K562 (cell line): Measurements from ENCODE around the gene ZCCHC3. TPM values are rescaled to one million over a fixed set of nuclear protein-coding genes. Genes with fewer than 3 reads are reported as not detected.

Source experiments
- ATAC-seq: fragments of 200-7000 bp; cut with Tn5 transposase; 3 replicates; pipeline ENCODE4 v1.9.1; 2020; ENCODE audit warnings: moderate library complexity
- BruUV-seq: library from RNA; stranded (reverse); fragments of 400-500 nt; replicated peaks from 2 replicates; lab custom pipeline; 2021; lab: Mats Ljungman, UMichigan
- CTCF ChIA-PET: fragments of 300-600 bp; formaldehyde crosslinking; extraction: SDS; loops from one replicate; lab custom pipeline; 2021; ENCODE audit warnings: low intra/inter-chr PET ratio; lab: Yijun Ruan, JAX
- POLR2A ChIA-PET: fragments of 300-600, 350-650 bp; sonication (Branson Sonifier 250); formaldehyde crosslinking; extraction: SDS; loops from one replicate; lab custom pipeline; 2021; ENCODE audit warnings: antibody characterized with exemption, inconsistent platforms; lab: Yijun Ruan, JAX
- DNase-seq, 4 experiments: peaks; one replicate each; pipeline versions ENCODE4 v3.0.0 to v3.0.0-alpha.2; 2011 to 2018; ENCODE audit warnings: low spot score in 3 of 4, mixed read lengths in 3 of 4; ENCODE audit errors: extremely low read depth in 1 of 4
- FAIRE-seq: peaks from 2 replicates; lab custom pipeline; 2011; peaks lifted over from hg19 to GRCh38; lab: Jason Lieb, UNC
- H2AFZ ChIP-seq: 2 replicates; pipeline ENCODE4 v1.6.0; 2011; ENCODE audit warnings: low read depth, low read length, control low read depth, inconsistent platforms
- H3K27ac ChIP-seq: fragments of 200-600 bp; 3 replicates; pipeline ENCODE4 v1.8.0; 2011; ENCODE audit warnings: low read depth, mild to moderate bottlenecking, control low read depth, inconsistent platforms, low read length, moderate library complexity, mixed read lengths; ENCODE audit errors: extremely low read depth
- H3K27me3 ChIP-seq, 2 experiments: fragments of 300-600 bp in 1 of 2; 2 replicates in 1 of 2; 3 replicates in 1 of 2; pipeline versions ENCODE4 v1.6.0 to v1.8.0; 2011; ENCODE audit warnings: inconsistent platforms in 2 of 2, low read length in 2 of 2, mild to moderate bottlenecking in 1 of 2, mixed read lengths in 1 of 2, moderate library complexity in 1 of 2; ENCODE audit not compliant: control insufficient read depth in 2 of 2, insufficient read depth in 2 of 2
- H3K36me3 ChIP-seq: fragments of 300-600 bp; 3 replicates; pipeline ENCODE4 v1.8.0; 2011; ENCODE audit warnings: mild to moderate bottlenecking, low read length, inconsistent platforms; ENCODE audit not compliant: control insufficient read depth, insufficient read depth
- H3K4me1 ChIP-seq, 2 experiments: fragments of 200-600 bp in 1 of 2; replicated peaks in 1 of 2; 2 replicates in 1 of 2; 3 replicates in 1 of 2; pipeline versions ENCODE4 v1.5.1 to v1.8.0; 2011; ENCODE audit warnings: inconsistent platforms in 2 of 2, low read length in 2 of 2, mild to moderate bottlenecking in 1 of 2, mixed read lengths in 1 of 2, moderate library complexity in 1 of 2; ENCODE audit not compliant: control insufficient read depth in 2 of 2, insufficient read depth in 2 of 2
- H3K4me2 ChIP-seq: 2 replicates; pipeline ENCODE4 v1.6.1; 2011; ENCODE audit warnings: low read length, control low read depth, inconsistent platforms, mixed read lengths; ENCODE audit not compliant: insufficient read depth
- H3K4me3 ChIP-seq: fragments of 200-600 bp; sonication (generic), shearing (Covaris generic); 2 replicates; pipeline ENCODE4 v1.5.1; 2016; ENCODE audit warnings: control low read depth, inconsistent platforms
- H3K79me2 ChIP-seq: fragments of 200-600 bp; 3 replicates; pipeline ENCODE4 v1.8.0; 2011; ENCODE audit warnings: low read length, inconsistent platforms; ENCODE audit not compliant: control insufficient read depth, insufficient read depth
- H3K9ac ChIP-seq, 2 experiments: 2 replicates each; pipeline versions ENCODE4 v1.6.0 to v1.6.1; 2011; ENCODE audit warnings: low read depth in 2 of 2, low read length in 2 of 2, control low read depth in 1 of 2, inconsistent platforms in 1 of 2, mild to moderate bottlenecking in 1 of 2, mixed read lengths in 1 of 2; ENCODE audit not compliant: insufficient read depth in 1 of 2
- H3K9me1 ChIP-seq: one replicate; pipeline ENCODE4 v1.6.0; 2011; ENCODE audit warnings: inconsistent platforms, mild to moderate bottlenecking, low read length, moderate library complexity; ENCODE audit not compliant: control insufficient read depth, insufficient read depth
- H3K9me3 ChIP-seq: replicated peaks from 2 replicates; pipeline ENCODE4 v1.5.1; 2011; ENCODE audit warnings: low read depth, low read length, inconsistent platforms; ENCODE audit not compliant: control insufficient read depth, insufficient read depth
- H4K20me1 ChIP-seq: replicated peaks from 2 replicates; pipeline ENCODE4 v1.6.1; 2011; ENCODE audit warnings: low read length, inconsistent platforms, mixed read lengths; ENCODE audit not compliant: control insufficient read depth, insufficient read depth
- DNMT1 ChIP-seq: fragments of 450-650 bp; IDR thresholded peaks from 2 replicates; pipeline ENCODE4 v1.6.1; 2016; ENCODE audit warnings: antibody characterized with exemption, mild to moderate bottlenecking
- EP300 ChIP-seq: IDR thresholded peaks from 2 replicates; pipeline ENCODE4 v1.6.1; 2012; ENCODE audit warnings: low read length, improper control_type of control experiment
- EP400 ChIP-seq: fragments of 450-650 bp; IDR thresholded peaks from 2 replicates; pipeline ENCODE4 v1.6.1; 2017; ENCODE audit warnings: antibody characterized with exemption, mild to moderate bottlenecking, moderate library complexity
- FOXM1 ChIP-seq, 2 experiments: fragments of 450-650 bp in 1 of 2; sonication (generic) in 1 of 2; formaldehyde crosslinking in 1 of 2; IDR thresholded peaks; 2 replicates each; pipeline versions ENCODE4 v1.6.1 to v1.9.0; 2017 to 2022; ENCODE audit warnings: low read depth in 2 of 2, mild to moderate bottlenecking in 2 of 2, missing genetic modification reagents in 1 of 2, moderate library complexity in 1 of 2
- GTF2A2 ChIP-seq: IDR thresholded peaks from 2 replicates; pipeline ENCODE4 v1.6.1; 2016; ENCODE audit warnings: mild to moderate bottlenecking, missing genetic modification characterization, missing compliant biosample characterization
- HCFC1 ChIP-seq: IDR thresholded peaks from 2 replicates; pipeline ENCODE4 v1.6.1; 2012; ENCODE audit warnings: low read depth, low read length, improper control_type of control experiment
- HMGXB4 ChIP-seq: sonication (generic); formaldehyde crosslinking; IDR thresholded peaks from 2 replicates; pipeline ENCODE4 v1.8.1; 2023; ENCODE audit warnings: mild to moderate bottlenecking, missing genetic modification reagents
- IRF1 ChIP-seq: sonication (generic); formaldehyde crosslinking; IDR thresholded peaks from 2 replicates; pipeline ENCODE4 v1.8.0; 2022; ENCODE audit warnings: missing genetic modification reagents, mild to moderate bottlenecking, borderline replicate concordance
- NR1H2 ChIP-seq: sonication (generic); formaldehyde crosslinking; IDR thresholded peaks from 2 replicates; pipeline ENCODE4 v1.4.0; 2020; ENCODE audit warnings: mild to moderate bottlenecking, missing genetic modification reagents
- PCBP1 ChIP-seq: fragments of 200-400 bp; formaldehyde crosslinking; IDR thresholded peaks from 2 replicates; pipeline ENCODE4 v1.6.1; 2018; ENCODE audit warnings: mild to moderate bottlenecking, low read depth, low read length; ENCODE audit not compliant: poor library complexity, severe bottlenecking
- PHB2 ChIP-seq: fragments of 450-650 bp; IDR thresholded peaks from 2 replicates; pipeline ENCODE4 v1.6.1; 2017; ENCODE audit warnings: low read depth
- PHF8 ChIP-seq: fragments of 200-600 bp; sonication (generic); IDR thresholded peaks from 2 replicates; pipeline ENCODE4 v1.6.1; 2012; ENCODE audit warnings: mixed run types, mild to moderate bottlenecking, inconsistent platforms, low read length, moderate library complexity, borderline replicate concordance
- PTTG1 ChIP-seq: fragments of 450-650 bp; IDR thresholded peaks from 2 replicates; pipeline ENCODE4 v1.6.1; 2016; ENCODE audit warnings: low read depth, mild to moderate bottlenecking, missing genetic modification characterization, missing compliant biosample characterization
- SOX6 ChIP-seq: fragments of 450-650 bp; IDR thresholded peaks from 2 replicates; pipeline ENCODE4 v1.6.1; 2014; ENCODE audit warnings: mild to moderate bottlenecking
- ZBTB26 ChIP-seq: fragments of 450-650 bp; formaldehyde crosslinking; IDR thresholded peaks from 2 replicates; pipeline ENCODE4 v1.4.0; 2022; ENCODE audit warnings: missing genetic modification characterization
- ZFP1 ChIP-seq: fragments of 450-650 bp; formaldehyde crosslinking; IDR thresholded peaks from 2 replicates; pipeline ENCODE4 v1.4.0; 2020; ENCODE audit warnings: mild to moderate bottlenecking, mixed read lengths
- ZNF197 ChIP-seq: fragments of 200-800 bp; sonication (Bioruptor generic); IDR thresholded peaks from 2 replicates; pipeline ENCODE4 v1.6.1; 2016; ENCODE audit warnings: low read depth, missing genetic modification characterization, missing compliant biosample characterization
- ZNF232 ChIP-seq: sonication (generic); formaldehyde crosslinking; IDR thresholded peaks from 2 replicates; pipeline ENCODE4 v1.8.0; 2022; ENCODE audit warnings: mild to moderate bottlenecking, missing genetic modification reagents
- ZNF830 ChIP-seq: fragments of 250-450 bp; sonication (Bioruptor Pico); IDR thresholded peaks from 2 replicates; pipeline ENCODE4 v1.5.0; 2021; ENCODE audit warnings: mild to moderate bottlenecking
- WGBS: fragments of 100-300 bp; shearing (Covaris generic); methylation state at CpG from one replicate; pipeline ENCODE4 v1.1.6; 2016; ENCODE audit warnings: low coverage, mixed read lengths; ENCODE audit not compliant: insufficient coverage; ENCODE audit errors: missing lambda C conversion rate; 5-methylcytosine and 5-hydroxymethylcytosine counted together
- in situ Hi-C: fragments of 300-500 bp; cut with MboI; formaldehyde crosslinking; loops from 4 replicates; pipeline ENCODE4 v1.15.0; 2018; ENCODE audit warnings: inconsistent platforms, mixed read lengths
- intact Hi-C: fragments of 100-400 bp; cut with micrococcal nuclease; formaldehyde crosslinking; loops from 2 replicates; pipeline ENCODE4 v1.14.2; 2022
- polyA plus RNA-seq, 8 experiments: library from polyadenylated mRNA; depleted of rRNA in 4 of 8; stranded (reverse) in 5 of 8; unstranded in 3 of 8; fragments of >200 nt; fragmentation: Nextera tagmentation in 2 of 8; fragmentation: Illumina TruSeq in 1 of 8; extraction: Ambion mirVana in 2 of 8; extraction: Trizol in 1 of 8; gene quantifications; 2 replicates each; pipeline versions ENCODE4 v1.2.1 to v1.2.3, GENCODE V29; 2011 to 2014; ENCODE audit warnings: inconsistent platforms in 1 of 8, missing spikeins in 1 of 8
- total RNA-seq, 7 experiments: library from RNA; depleted of rRNA in 6 of 7; stranded (reverse); fragments of >200 nt in 6 of 7; fragmentation: Illumina TruSeq in 2 of 7; extraction: Trizol in 2 of 7; gene quantifications; 2 replicates each; pipeline versions ENCODE4 v1.2.1 to v1.2.3, GENCODE V29; 2011 to 2021; ENCODE audit warnings: low replicate concordance in 1 of 7

ZCCHC3 gene
- total and polyA plus RNA-seq, 9 of the 15 experiments (the other 6 are each of a cell fraction or from before 2014, with no cell fraction given) = 2.8 to 23.3 (median 16.5) TPM

GRCh38 chr20:311609-312008 is 14.2 kb downstream of the ZCCHC3 start:
- no peak for DNase-seq
- Histone ChIP-seq H3K27me3 (no peaks in the 10 kb centered on the region), H3K9me3 (no peaks in the 10 kb centered on the region), H3K27ac (no peak overlapping the region), H3K36me3 (no peaks in the 10 kb centered on the region), H3K79me2 (no peaks in the 10 kb centered on the region), H3K4me1 (peaks cover 0 to 4% of the 10 kb centered on the region in 2 experiments; a peak in 2 of 5 replicates), H3K9ac (no peak overlapping the region), H2AFZ (no peak overlapping the region), H3K4me2 (no peak overlapping the region), H3K9me1 (no peaks in the 10 kb centered on the region), H3K4me3 (no peak overlapping the region), H4K20me1 (no peaks in the 10 kb centered on the region)
- ChIA-PET CTCF (no interaction called here), POLR2A (interaction anchor here (1.1 to 2.4 kb wide), 2 partner anchors 11 to 12 kb away, joined by 5 to 9 read pairs; no protein-coding TSS in a partner anchor)
- WGBS = 80% methylated on average over 7 of the region's 7 CpGs
- in situ Hi-C loops = no loop called here
- no TSS peak for BruUV-seq
- intact Hi-C loops = no loop called here
- FAIRE-seq = no peak
- TF ChIP-seq PHB2 (no peak), ZFP1 (CRISPR knock-in tag) (no peak), GTF2A2 (tag) (no peak), HCFC1 (no peak), FOXM1 (IDR thresholded peaks at IDR 0.05; ENCODE audit: low read depth) (no peak), FOXM1 (CRISPR knock-in tag; IDR thresholded peaks at IDR 0.05; ENCODE audit: low read depth) (no peak), ZBTB26 (CRISPR knock-in tag) (no peak), PTTG1 (tag) (no peak), ZNF232 (CRISPR knock-in tag) (no peak), EP400 (no peak), NR1H2 (CRISPR knock-in tag) (no peak), IRF1 (CRISPR knock-in tag) (no peak), ZNF197 (CRISPR knock-in tag) (no peak), PCBP1 (no peak), ZNF830 (CRISPR knock-in tag) (no peak), HMGXB4 (CRISPR knock-in tag) (no peak), EP300 (no peak), DNMT1 (no peak), PHF8 (no peak), SOX6 (no peak)
- ATAC-seq = no peak
